Muscle layer of colon (tissue), 2 donors: Measurements from ENCODE around the gene ITIH5.

Experiments
- H3K27ac ChIP-seq: one replicate; pipeline ENCODE4 v1.7.0; 2013; ENCODE audit warnings: low read depth, mild to moderate bottlenecking, low read length, moderate library complexity
- H3K27me3 ChIP-seq, 2 donors: one replicate each; pipeline ENCODE4 v1.7.0; 2013; ENCODE audit warnings: low read length in 2 of 2, mild to moderate bottlenecking in 2 of 2; ENCODE audit not compliant: insufficient read depth in 2 of 2, control insufficient read depth in 1 of 2
- H3K36me3 ChIP-seq: one replicate; pipeline ENCODE4 v1.7.0; 2013; ENCODE audit warnings: mild to moderate bottlenecking, low read length; ENCODE audit not compliant: insufficient read depth
- H3K4me1 ChIP-seq: one replicate; pipeline ENCODE4 v1.7.0; 2013; ENCODE audit warnings: mild to moderate bottlenecking, low read length; ENCODE audit not compliant: insufficient read depth
- H3K4me3 ChIP-seq, 2 donors: one replicate each; pipeline ENCODE4 v1.7.0; 2013; ENCODE audit warnings: low read length in 2 of 2, low read depth in 1 of 2, mild to moderate bottlenecking in 1 of 2, moderate library complexity in 1 of 2
- H3K9ac ChIP-seq: one replicate; pipeline ENCODE4 v1.7.0; 2013; ENCODE audit warnings: low read length
- H3K9me3 ChIP-seq: one replicate; pipeline ENCODE4 v1.7.0; 2013; ENCODE audit warnings: mild to moderate bottlenecking, low read length
- donor health status: abdominal sarcoma.
- donor health status: Adenocarcinoma of cecum.

Gene ITIH5

DNA sequence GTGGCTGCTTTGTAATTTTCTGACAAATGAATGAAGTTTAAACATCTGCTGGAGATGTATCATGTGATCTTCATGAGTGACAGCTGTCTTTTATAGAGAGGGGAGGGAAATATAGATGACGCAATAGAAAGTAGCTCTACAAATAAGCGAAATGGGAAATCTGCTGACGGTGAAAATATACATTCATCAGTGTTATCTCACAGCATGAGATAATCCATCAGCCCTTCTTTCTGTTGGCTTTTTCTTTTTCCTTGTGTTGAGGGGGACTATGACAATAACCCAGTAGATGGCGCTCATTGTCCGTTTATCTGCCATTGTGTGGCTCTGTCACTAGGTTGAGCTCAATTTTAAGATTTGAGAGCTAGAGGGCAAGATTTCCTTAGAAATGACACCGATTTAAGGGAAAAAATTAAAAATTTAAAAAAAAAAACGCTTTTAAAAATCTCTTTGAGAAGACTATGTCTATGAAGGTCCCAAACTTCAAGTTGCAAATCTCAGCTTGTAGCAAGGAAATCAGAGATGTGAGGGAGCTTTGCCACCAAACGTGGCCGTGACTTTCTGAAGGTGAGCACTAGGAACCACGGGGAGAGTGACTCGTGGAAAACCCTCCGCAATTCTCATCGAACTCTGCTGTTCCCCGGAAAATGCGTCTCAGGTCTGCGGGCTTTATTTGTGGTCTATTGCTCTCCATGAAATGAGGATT lies 141.3 kb downstream of the ITIH5 start:
- Histone ChIP-seq H3K9ac (no peak overlapping the region), H3K27ac (no peak overlapping the region), H3K4me3 (no peak overlapping the region), H3K27me3 (no peaks in the 10 kb centered on the region), H3K4me1 (no peaks in the 10 kb centered on the region), H3K9me3 (no peaks in the 10 kb centered on the region), H3K36me3 (no peaks in the 10 kb centered on the region)

DNA sequence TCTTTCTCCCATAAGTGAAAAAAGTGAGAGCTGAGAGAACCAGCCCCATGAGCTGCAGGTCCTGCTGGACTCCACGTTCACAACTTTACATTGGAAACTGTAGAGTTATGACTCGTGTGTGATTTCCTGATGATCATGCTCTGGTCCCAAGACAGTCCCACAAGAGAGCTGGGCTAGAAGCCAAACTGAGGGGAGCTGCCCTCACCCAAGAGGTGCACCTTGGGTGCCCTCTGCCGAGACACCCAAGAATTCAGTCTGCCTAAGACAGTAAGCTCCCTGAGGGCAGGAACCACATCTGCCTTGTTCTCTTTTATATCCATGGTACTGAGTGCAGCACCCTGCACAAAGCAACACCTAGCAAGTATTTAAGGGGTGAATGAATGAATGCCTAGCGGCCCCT lies 143.1 kb downstream of the ITIH5 start:
- Histone ChIP-seq H3K9ac (no peak overlapping the region), H3K27ac (no peak overlapping the region), H3K9me3 (no peaks in the 10 kb centered on the region), H3K4me1 (no peaks in the 10 kb centered on the region), H3K36me3 (no peaks in the 10 kb centered on the region), H3K4me3 (no peak overlapping the region), H3K27me3 (no peaks in the 10 kb centered on the region)

DNA sequence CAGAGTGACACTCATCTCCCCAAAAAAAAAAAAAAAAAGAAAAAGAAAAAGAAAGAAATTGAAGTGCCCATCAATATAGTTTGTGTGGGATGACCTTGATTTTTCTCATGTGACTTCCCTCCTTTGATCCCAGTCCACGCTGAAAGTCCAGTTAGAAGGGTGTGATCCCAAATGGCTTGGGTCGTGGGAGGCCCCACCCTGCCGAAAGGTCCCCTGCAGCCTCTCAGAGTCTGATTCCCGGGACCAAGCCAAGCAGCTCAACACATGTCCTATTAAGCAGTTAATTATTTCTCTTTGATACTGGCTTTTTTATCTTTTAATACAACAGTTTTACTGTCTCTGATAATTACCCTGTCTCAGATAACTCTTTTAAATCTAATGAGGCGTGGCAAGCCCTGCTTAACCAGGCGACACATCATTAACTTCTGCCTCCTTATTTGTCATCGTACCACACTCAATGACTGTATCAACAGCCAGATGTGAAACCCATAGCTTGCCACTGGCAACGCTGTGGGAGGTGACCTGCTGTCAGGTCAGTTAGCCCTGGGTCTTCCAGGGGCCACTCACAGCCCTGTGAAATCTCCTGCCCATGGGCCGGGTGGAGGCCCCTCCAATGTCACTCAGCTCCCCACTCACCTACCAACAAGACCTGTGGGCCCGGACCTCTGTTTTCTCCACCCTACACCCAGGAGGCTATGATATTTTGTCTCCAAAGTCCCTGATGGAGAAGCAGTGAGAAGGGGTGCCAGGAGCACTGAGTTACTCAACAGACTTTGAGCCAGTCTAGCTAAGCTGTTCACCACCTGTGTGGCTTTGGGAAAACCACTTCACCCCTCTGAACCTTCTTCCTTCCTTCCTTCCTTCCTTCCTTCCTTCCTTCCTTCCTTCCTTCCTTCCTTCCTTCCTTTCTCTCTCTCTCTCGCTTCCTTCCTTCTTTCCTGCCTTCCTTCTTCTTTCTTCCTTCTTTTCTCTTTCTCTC lies 146.0 kb downstream of the ITIH5 start:
- Histone ChIP-seq H3K36me3 (no peaks in the 10 kb centered on the region), H3K4me1 (no peaks in the 10 kb centered on the region), H3K4me3 (no peak overlapping the region), H3K9ac (no peak overlapping the region), H3K27me3 (no peaks in the 10 kb centered on the region), H3K9me3 (no peaks in the 10 kb centered on the region), H3K27ac (no peak overlapping the region)

DNA sequence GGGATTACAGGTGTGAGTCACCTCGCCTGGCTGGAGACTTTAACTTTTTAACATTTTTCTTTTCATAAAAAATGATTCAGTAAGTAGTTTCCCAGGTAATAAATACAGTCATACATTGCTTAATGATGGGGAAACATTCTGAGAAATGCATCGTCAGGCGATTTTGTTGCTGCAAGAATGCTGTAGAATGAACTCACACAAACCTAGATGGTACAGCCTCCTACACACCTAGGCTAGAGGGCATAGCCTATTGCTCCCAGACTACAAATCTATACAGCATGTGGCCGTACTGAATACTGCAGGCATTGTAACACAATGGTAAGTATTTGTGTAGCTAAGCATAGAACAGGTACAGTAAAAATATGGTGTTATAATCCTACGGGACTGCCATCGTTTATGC lies 147.4 kb downstream of the ITIH5 start:
- Histone ChIP-seq H3K27me3 (no peaks in the 10 kb centered on the region), H3K4me3 (no peak overlapping the region), H3K9me3 (no peaks in the 10 kb centered on the region), H3K27ac (no peak overlapping the region), H3K36me3 (no peaks in the 10 kb centered on the region), H3K4me1 (no peaks in the 10 kb centered on the region), H3K9ac (no peak overlapping the region)

DNA sequence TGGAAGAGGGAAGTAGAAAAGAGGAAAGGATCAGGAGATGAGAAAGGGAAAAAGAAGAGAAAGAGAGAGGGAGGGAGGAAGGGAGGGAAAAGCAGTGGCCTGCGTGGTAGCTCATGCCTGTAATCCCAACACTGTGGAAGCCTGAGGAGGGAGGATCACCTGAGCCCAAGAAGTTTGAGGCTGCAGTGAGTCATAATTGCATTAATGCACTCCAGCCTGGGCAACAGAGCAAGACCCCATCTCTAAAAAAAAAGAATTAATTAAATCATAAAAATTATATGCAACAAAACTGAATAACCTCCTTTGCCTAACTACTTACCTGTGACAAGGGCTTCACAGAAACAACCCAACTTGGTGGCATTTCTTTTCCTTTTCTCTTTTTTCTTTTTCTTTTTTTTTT lies 148.1 kb downstream of the ITIH5 start:
- no peaks in the 10 kb centered on the region for H3K4me1 ChIP-seq
- H3K36me3 ChIP-seq = no peaks in the 10 kb centered on the region
- H3K9me3 ChIP-seq = no peaks in the 10 kb centered on the region
- H3K27me3 ChIP-seq = no peaks in the 10 kb centered on the region
- no peak overlapping the region for H3K27ac ChIP-seq
- no peak overlapping the region for H3K9ac ChIP-seq
- H3K4me3 ChIP-seq = no peak overlapping the region

DNA sequence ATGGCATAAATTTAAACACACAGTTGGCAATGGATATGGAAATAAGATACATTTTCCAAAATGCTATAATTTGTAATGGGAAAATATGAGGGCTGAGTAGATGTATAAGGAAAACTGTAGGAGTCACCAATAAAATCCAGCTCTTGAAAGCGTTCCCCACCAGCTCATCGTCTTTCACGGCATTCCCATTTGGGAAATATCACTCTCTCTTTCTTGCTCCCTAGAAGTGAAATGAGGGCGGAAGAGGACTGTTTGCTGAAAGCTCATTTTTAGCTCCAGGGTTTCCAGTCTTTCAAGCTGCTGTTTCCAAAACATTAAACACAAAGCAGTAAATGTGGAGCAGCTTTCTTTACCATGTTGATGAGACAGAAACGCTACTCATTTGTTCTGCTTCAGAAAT lies 151.3 kb downstream of the ITIH5 start:
- Histone ChIP-seq H3K27ac (no peak overlapping the region), H3K27me3 (no peaks in the 10 kb centered on the region), H3K4me3 (no peak overlapping the region), H3K4me1 (no peaks in the 10 kb centered on the region), H3K9ac (no peak overlapping the region), H3K36me3 (no peaks in the 10 kb centered on the region), H3K9me3 (no peaks in the 10 kb centered on the region)

DNA sequence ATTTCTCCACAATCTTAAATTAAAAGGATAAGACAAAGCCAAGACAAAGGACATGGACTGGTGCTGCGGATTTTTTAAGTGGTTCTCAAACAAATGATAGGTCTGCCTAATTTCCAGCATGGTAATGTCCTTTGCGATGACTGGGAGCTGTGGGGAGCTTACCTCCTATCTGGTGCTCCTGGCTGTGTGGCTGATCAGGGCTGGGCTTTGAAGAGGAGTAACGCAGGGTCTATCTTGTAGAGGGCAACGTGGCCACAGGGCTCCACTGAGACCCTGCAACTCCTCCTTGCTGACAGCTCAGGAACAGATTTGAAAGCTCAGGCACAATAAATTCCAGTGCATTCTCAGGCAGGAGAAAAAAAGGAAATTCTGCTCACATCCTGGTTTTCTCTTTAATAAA lies 152.8 kb downstream of the ITIH5 start:
- no peak overlapping the region for H3K9ac ChIP-seq
- H3K27me3 ChIP-seq = no peaks in the 10 kb centered on the region
- H3K4me1 ChIP-seq = no peaks in the 10 kb centered on the region
- no peaks in the 10 kb centered on the region for H3K36me3 ChIP-seq
- no peaks in the 10 kb centered on the region for H3K9me3 ChIP-seq
- no peak overlapping the region for H3K27ac ChIP-seq
- H3K4me3 ChIP-seq = no peak overlapping the region

DNA sequence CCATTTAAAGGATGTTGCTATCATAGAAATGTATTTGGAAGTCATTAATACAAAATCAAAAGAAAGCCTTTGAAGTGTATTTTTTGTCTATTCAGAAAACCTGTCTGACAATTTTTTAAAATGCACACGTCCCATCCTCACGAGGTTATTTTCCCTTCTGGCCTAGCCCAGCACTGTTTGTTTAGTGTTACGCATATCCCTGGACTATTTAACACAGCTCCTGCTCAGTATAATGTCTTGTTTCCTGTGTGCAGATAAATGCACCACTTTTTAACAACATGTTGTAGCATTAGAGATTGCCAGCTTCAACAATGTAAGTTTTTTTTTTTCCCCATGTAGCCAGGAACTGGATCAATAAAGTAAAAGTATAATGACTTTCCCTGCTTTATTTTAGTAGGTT lies 153.3 kb downstream of the ITIH5 start:
- Histone ChIP-seq H3K27me3 (no peaks in the 10 kb centered on the region), H3K4me1 (no peaks in the 10 kb centered on the region), H3K36me3 (no peaks in the 10 kb centered on the region), H3K4me3 (no peak overlapping the region), H3K9me3 (no peaks in the 10 kb centered on the region), H3K27ac (no peak overlapping the region), H3K9ac (no peak overlapping the region)

DNA sequence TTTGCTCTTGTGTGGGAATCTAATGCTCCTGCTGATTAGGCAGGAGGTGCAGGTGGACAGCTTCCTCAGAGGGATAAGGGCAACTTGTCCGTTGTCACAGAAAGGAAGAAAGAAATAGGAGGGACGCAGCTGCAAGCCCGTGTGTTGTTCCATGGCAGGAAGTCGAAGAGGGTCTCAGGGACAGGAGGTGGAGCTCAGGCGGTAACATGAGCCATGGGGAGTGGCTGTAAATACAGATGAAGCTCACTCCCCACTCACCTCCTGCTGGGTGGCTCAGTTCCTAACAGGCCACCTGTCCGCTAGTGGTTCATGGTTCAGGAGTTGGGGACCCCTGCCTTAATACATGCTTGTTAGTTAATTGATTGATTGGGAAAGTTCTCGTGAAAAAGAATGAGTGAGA lies 154.3 kb downstream of the ITIH5 start:
- Histone ChIP-seq H3K9ac (no peak overlapping the region), H3K4me1 (no peaks in the 10 kb centered on the region), H3K4me3 (no peak overlapping the region), H3K27me3 (no peaks in the 10 kb centered on the region), H3K9me3 (no peaks in the 10 kb centered on the region), H3K27ac (no peak overlapping the region), H3K36me3 (no peaks in the 10 kb centered on the region)

DNA sequence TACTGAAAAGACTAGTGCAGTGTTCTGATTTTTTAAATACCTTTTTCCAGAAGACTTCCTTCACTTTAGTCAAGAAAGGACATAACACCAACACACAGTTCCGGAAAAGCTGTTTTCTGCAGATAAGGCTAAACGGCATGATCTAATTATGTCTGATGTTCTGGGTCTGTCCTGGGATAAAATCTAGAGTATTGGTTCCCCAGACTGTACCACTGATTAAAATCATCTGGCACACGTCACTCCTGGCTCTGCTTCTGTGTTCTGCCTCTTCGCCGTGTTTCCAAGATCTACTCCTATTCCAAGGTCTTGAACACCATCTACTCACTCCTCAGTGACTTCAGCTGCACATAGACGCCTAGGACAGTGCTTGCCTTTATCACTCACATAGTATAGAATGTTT lies 155.2 kb downstream of the ITIH5 start:
- H3K27ac ChIP-seq = no peak overlapping the region
- H3K9ac ChIP-seq = no peak overlapping the region
- H3K9me3 ChIP-seq = no peaks in the 10 kb centered on the region
- no peaks in the 10 kb centered on the region for H3K36me3 ChIP-seq
- H3K4me3 ChIP-seq = no peak overlapping the region
- H3K4me1 ChIP-seq = no peaks in the 10 kb centered on the region
- no peaks in the 10 kb centered on the region for H3K27me3 ChIP-seq
